Left ventricle myocardium superior (tissue), 1 donor: ENCODE results near the gene CD177. TPM values are rescaled to one million over a fixed set of nuclear protein-coding genes. Genes with fewer than 3 reads are reported as not detected.
"Not testable (repeated sequence)": the region's sequence is repeated elsewhere in the genome, so short reads cannot be mapped to it uniquely, and the experiment has no call there.

ENCODE experiments used
- ATAC-seq: fragments of 200-7000 bp; cut with Tn5 transposase; one replicate; pipeline ENCODE4 v1.9.1; 2020; ENCODE audit warnings: mild to moderate bottlenecking, moderate library complexity
- DNase-seq: peaks from one replicate; pipeline ENCODE4 v3.0.0-alpha.2; 2020
- intact Hi-C: fragments of 100-400 bp; cut with micrococcal nuclease; formaldehyde crosslinking; loops from one replicate; pipeline ENCODE4 v1.11.0; 2022
- total RNA-seq: library from RNA; stranded (reverse); fragmentation: NEBNext Ultra II Directional; extraction: Animal tissue kit (Norgen Biotek cat#: 25700); gene quantifications from one replicate; pipeline ENCODE4 v1.2.1, GENCODE V29; 2021
- donor health status: DM: no; HTN: yes; CAD: no; lungs with severe emphysema.

CD177 gene
- total RNA-seq, 1 donor from 2014 or later, result 0.22 TPM

DNA sequence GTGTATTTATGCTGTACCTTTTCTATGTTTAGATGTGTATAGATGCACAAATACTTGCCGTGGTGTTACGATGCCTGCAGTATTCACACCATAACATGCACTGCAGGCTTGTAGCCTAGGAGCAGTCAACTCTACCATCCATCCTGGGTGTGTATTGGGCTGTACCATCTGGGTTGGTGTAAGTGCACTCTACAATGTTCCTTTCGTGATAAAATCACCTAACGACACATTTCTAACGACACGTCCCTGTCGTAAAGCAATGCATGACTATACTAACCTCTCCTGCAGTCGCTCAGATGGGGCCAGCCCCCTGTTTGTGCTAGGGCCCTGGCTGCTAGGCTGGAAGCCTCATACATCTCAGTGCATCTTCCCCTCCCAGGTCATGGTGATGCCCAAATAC, 18.4 kb downstream of the CD177 start:
- intact Hi-C loops, result no loop called here
- DNase-seq (no peak), ATAC-seq (no peak)

DNA sequence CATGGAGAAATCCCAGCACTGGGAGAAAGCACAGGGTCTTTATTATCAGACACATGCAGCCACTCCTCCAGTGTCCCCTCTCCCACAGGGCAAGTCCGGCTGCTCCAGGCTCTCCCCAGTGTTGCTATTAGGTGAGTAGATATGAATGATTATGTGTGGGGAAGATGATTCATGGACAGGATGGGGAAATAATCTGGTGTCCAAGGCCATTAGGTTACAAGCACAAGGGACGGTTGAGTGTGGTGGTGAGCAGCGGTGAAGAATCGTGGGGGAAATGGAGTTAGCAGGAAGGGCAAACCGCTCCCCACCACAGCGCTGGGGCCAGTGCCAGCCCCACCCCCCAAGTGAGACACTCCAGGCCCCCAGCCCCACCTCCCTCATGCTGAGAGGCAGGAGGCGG, 19.0 kb downstream of the CD177 start:
- intact Hi-C loops, result no loop called here
- DNase-seq, result no peak
- ATAC-seq, result no peak

DNA sequence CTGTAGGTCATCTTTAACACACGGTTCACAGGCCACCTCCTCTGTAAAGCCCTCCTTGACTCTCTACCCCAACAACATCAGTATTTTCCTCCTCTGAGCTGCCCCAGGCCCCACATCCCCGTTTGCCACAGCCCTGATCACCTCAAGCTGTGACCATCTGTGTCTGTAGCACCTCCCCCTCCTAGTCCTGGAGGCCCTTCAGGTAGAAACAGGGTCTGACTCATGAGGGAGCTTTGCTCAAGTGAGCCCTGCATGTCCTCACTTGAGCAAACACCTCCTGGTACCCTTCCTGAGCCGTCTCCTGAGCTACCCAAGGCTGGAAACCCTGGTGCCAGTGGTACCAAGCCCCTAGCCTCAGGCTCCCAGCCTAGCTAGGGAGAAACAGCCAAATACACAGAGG, 24.1 kb downstream of the CD177 start:
- intact Hi-C loops, DNase-seq, ATAC-seq: not testable (repeated sequence)

DNA sequence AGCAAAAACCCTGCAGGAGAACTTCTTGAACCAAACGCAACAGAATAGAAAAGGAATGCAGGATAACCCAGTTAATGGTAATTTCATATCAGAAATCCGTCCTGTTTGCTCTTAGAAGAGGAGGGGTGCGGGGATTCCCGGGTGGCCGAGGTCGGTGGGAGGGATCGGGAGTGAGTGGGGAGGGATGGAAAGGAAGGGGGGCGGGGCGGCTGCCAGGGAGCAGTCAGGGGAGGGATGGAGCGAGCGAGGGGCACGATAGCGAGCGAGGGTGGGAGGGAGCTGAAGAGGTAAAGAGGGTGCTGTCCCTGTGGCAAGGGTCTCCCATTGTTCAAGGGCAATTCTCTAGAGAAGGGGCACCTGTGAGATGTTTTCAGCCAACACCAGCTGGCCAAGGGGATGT, 26.5 kb downstream of the CD177 start:
- DNase-seq (no peak), ATAC-seq (no peak)
- intact Hi-C loops, result no loop called here

DNA sequence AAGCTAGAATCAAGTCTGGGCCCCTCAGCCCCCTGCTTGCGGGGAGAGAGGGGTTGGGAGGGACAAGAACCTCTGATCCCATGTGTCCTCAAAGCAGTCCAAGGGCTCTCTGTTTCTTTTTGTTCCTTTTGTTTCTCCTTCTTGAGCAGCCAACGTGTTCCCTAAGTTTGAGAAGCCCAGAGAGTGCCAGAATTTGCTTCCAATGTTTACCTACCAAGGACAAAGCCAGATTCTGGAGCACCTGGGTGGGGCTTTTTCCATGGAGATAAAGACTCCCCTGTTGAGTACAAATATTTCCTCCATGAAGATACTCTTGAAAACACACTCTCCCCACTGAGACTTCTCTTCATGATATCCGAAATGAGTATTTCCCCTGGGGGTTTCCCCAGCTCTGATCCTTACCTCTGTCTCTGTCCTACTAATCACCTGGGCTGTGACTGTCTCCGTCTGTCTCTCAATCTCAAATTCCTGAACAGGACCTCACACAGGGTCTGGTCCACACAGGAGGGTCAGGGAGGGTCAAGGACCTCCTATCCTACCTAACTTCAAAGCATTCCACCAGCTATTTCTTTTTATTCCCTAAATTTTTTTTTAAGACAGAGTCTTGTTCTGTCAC, 27.4 kb downstream of the CD177 start:
- ATAC-seq (no peak), DNase-seq (no peak)

DNA sequence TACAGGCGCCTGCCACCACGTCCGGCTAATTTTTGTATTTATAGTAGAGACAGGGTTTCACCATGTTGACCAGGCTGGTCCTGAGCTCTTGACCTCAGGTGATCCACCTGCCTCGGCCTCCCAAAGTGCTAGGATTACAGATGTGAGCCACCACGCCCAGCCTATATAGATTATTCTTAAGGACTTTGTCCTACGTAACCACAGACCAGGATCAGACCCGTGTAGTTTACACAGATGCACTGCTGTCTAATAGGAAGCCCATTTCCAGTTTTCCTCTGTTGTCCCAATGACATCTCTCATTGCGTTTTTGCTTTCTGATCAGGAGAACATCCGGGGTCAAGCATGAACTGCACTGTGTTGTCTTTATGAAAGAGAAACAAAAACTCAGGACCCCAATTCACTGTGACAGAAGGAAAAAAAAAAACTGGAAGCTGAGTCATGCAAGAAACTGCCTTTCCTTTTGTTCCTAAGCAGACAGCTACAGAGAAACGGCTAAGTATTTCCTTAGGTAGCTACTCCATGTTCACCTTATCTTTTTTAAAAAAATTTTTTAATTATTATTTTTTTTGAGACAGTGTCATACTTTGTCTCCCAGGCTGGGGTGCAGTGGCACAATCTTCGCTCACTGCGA, 29.2 kb downstream of the CD177 start:
- DNase-seq, ATAC-seq, intact Hi-C loops: not testable (repeated sequence)

More for the DNA sequence above, 27.4 kb downstream of the CD177 start:
- intact Hi-C loops, result no loop called here

DNA sequence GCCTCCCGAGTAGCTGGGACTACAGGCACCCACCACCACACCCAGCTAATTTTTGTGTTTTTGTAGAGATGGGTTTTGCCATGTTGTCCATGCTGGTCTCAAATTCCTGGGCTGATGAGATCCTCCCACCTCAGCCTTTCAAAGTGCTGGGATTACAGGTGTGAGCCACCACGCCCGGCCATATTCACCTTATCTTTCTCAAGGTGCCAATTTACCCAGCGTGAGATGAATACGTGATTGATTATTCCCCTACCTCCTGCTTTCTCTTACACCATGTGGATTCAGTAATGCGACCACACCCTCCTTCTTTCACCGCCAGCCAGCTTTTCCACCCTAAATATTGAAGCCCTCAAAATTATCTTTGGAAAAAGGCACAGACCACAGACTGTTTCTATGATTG, 29.8 kb downstream of the CD177 start:
- ATAC-seq, intact Hi-C loops, DNase-seq: not testable (repeated sequence)

DNA sequence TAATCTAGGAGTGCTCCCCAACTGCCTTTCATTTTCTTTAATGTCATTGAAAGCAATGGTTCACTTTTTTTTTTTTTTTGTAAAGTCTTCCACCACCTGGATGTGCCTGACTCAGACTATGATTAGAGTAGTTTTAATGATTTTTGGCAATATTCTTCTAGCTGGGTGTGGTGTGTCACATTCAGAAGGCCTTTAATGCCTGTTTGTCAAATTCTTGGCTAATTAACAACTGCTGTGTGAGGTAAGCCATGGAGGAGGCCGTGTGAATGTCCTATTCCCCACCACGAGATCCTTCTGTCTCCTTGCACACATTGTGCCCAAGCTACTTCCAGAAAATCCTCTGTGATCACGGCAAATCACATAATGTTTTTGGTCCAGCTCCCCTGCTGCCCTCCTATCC, 30.3 kb downstream of the CD177 start:
- DNase-seq, intact Hi-C loops, ATAC-seq: not testable (repeated sequence)

DNA sequence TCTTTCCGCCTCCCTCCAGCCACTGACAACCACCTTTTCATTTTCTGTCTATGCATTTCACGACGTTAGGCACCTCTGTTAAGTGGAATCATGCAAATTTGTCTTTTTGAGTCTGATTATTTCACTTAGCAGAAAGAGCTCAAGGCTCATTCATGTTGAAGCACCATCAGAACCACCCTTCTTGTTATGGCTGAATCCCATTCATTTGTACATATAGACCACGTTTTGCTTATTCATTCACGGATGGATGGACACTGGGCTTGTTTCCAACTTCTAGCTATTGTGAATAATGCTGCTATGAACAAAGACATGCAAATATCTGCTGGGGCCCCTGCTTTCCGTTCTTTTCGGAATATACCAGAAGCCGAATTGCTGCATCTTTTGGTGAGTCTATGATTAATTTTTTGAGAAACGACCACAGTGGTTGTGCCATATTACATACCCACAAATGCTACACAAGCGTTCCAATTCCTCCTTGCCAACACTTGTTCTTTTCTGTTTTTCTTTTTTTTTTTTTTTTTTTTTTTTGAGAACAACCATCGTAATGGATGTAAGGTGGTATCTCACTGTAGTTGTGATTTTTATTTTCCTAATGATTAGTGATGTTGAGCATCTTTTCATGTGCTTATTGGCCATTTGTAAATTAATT, 37.5 kb downstream of the CD177 start:
- intact Hi-C loops, DNase-seq, ATAC-seq: not testable (repeated sequence)

DNA sequence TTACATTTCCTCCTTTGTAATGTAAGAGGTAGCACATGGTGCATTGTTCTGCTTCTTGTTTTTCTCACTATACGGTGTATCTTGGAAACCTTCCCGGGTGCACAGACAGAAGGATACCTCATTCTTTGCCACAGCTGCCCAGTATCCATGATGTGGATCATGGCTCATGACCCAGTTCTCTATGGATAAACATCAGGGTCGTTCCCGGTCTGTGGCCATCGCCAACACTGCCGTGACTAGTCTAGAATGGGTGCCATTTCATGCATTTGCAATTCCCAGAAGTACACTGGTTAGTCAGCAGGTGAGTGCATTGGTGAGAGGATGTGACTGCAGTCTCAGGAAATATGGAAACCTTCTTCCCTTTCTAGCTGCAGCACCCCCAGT, 38.1 kb downstream of the CD177 start:
- ATAC-seq, intact Hi-C loops, DNase-seq: not testable (repeated sequence)

DNA sequence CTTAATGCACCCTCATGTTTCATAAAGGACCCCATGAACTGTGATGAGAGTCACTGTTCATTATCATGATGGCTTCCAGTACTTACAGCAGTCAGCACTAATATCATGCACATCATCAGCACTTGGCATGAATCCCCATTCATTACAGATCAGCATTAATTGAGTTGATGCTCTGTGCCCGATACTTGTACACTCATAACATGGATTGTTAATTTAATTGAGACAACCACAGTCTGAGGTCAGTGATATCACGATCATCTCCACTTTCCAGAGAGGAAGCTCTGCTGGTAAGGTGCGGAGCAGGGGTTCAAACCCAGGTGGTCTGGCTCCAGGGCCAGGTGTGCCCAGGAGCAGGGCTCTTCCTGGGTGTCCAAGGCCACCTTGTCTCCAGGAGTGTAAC, 40.0 kb downstream of the CD177 start:
- ATAC-seq, DNase-seq, intact Hi-C loops: not testable (repeated sequence)

DNA sequence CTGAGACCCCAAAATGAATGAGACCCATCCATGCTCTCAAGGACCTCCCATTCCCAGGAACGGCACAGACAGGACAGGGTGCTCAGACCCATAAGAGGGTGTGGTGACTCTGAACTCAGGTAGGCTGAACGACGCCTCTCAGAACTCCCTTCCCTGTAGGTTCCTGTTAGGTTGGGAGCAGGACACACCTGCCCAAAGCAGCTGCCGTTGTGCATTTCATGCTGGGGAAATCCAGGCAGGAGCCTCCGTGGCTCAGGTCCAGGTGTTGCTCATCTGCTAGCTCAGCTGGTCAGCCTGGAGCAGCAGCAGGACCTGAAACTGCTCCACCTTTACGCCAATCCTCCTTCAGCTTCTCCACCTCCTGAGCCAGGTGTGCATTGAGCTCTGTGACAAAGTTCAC, 42.1 kb downstream of the CD177 start:
- DNase-seq (no peak), ATAC-seq (no peak)
- intact Hi-C loops, result no loop called here

DNA sequence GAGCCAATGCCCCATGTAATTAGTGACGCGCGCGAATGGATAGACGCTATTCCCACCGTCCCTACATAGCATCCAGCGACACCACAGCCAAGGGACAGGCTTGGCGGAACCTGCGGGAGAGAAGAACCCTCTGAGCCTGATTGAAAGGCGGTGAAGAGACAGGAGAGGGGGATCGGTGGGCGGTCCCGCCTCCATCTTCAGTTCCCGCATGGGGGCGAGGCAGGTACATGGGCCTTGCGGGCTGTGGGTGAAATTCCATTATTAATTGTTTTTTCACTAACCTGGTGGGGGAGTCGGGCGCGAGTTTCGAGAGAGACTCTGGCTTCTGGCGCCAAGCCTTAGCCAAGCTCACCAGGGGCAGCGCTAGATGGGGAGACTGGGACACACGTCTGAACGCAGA, 52.8 kb downstream of the CD177 start:
- intact Hi-C loops, result no loop called here
- ATAC-seq, result no peak
- no peak for DNase-seq

DNA sequence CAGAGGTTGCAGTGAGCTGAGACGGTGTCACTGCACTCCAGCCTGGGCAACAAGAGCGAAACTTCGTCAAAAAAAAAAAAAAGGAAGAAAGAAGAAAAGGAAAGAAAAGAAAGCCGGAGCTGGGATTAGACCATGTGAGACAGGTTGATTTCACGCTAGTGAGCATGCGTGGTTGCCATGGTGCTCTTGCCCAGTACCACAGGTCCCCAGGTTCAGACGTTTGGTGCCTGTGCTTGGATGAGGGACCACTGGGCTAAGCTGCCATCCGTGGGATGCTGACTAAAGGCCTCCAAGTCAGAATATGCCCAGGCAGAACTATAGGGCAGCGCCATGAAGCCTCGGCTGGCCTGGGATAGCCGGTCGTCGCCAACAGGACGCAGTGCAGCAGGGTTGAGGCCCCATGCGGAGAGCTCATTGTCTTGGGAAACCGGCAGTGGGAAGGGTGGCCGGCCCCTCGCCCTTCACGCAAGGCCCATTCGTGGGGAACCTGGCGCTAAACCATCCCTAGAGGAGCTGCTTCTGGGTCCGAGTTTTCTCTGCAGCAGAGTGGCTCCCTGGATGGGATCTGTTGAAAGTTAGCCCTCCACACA, 54.0 kb downstream of the CD177 start:
- no peak for DNase-seq
- intact Hi-C loops, result no loop called here
- ATAC-seq, result no peak

DNA sequence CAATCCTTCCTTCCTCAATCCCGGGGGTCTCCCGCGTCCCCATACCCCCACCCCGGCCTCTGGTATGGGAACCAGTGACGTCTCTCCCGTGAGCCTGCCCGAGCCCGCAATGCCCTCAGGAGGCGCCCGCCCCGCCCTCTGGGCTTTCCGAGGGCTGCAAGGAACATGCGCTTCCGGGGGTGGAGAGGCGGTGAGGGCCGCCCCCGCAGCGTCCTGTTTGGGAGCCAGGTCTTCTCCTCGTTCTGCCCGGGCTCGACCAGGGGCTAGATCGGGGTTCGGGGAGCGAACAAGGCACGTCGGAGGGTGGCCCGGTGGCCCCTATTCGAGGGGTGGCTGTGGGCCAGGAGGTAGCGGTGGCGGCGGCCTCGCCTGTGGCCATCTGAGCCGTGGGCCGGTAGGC, 54.6 kb downstream of the CD177 start:
- no peak for DNase-seq
- ATAC-seq, result no peak

DNA sequence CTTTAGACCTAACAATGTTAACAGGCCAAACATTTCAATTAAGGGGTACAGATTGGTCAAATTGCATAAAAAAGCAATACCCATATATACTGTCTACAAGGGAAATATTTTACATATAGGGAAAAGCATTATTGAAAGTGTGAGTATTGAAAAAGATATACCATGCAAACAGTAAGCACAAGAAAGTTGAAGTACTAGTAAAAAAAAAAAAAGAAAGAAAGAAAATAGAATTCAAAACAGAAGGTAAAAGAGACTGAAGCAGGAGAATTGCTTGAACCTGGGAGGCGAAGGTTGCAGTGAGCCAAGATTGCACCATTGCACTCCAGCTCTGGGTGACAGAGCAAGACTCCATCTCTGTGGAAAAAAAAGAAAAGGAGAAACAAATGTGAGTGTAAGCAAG, 55.9 kb downstream of the CD177 start:
- no peak for DNase-seq
- intact Hi-C loops, result no loop called here
- no peak for ATAC-seq

More for the DNA sequence above, 54.6 kb downstream of the CD177 start:
- intact Hi-C loops, result no loop called here

DNA sequence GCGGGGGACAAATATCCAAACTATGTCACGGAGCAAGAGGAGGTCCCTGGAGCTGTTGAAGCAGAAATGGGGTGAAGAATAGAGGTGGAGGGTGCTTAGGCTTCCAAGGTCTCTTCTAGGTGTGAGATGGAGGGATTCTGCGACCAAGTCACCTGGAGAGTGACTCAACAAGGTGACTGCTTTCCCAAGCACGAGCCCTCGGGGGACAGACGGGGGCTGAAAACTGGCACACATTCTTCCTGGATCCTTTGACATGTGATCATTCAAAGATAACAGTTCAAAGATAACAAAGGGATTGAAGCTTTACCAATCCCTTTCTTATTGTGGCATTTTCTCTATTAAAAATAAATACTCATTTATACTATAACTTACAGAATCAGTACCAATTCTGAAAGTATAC, 59.0 kb downstream of the CD177 start:
- DNase-seq (no peak), ATAC-seq (no peak)
- intact Hi-C loops, result no loop called here
